GM21717 (cell line): ENCODE results near the gene IFT81.
"Not testable (repeated sequence)": the region's sequence is repeated elsewhere in the genome, so short reads cannot be mapped to it uniquely, and the experiment has no call there.

ENCODE experiments used
- ATAC-seq: cut with Tn5 transposase; IDR thresholded peaks from one replicate; pipeline ENCODE4 v1.9.1; 2021; ENCODE audit warnings: mild to moderate bottlenecking, moderate library complexity; ENCODE audit not compliant: unreplicated experiment

IFT81 gene

DNA sequence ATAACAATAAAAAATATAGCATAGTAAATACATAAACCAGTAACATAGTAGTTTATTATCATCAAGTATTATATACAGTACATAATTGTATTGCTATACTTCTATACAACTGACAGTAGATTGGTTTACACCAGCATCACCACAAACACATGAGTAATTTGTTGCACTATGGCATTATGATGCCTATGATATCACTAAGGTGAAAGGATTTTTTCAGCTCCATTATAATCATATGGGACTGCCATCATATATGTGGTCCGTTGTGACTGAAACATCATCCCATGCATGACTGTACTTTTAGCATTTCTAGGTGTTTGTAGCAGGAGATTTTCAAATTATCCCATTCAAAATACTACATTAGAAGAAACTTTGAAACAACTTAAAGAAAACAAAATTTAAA lies 77.8 kb downstream of the IFT81 start:
- no peak for ATAC-seq

GRCh38 chr12:110203546-110203945 lies 79.4 kb downstream of the IFT81 start:
- ATAC-seq, result no peak

DNA sequence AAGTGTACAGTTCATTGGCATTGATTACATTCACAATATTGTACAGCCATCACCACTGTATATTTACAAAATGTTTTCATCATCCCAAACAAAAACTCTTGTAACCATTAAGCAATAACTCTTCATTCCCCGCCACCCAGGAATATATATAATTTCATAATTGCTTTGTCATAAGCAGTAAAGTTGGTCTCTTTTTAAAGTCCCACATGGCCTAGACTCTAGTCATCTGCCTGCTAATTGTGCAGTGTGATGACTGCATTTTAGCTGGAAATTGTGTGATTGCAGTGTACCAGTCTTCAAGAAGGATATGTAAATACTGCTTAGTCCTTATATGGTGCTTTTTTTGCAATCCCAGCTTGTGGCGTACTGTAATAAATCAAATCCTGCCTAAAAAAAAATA lies 81.8 kb downstream of the IFT81 start:
- ATAC-seq, result no peak

GRCh38 chr12:110211639-110212536 lies 87.7 kb downstream of the IFT81 start:
- ATAC-seq, result not testable (repeated sequence)

DNA sequence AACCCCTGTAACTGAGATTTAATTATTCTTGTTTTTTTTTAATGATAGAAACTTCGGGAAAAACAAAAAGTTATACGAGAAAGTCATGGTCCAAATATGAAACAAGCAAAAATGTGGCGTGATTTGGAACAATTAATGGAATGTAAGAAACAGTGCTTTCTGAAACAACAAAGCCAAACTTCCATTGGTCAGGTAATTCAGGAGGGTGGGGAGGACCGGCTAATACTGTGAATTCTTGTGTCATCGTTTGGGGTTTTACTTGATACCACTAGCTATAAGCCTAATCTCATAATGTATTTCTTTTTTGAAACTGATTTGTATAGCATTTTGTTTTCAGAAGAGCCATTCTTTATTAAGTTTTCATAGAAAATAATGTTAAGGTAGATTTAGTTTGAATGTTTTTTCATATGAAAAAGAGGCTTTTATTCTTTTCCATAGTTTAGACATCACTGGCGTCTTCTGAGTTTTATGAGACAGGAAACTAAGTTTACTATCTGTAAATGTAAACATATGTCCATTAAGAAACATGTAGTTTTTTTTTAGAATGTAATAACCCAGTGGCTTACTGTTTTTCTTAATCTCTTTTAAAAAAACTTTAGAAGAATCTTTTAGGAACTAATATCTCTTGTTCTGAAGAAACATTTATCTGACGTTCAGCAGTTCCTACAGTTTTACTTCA lies 94.0 kb downstream of the IFT81 start:
- ATAC-seq, result no peak

- ATAC-seq, result no peak
Observed at GRCh38 chr12:110222027-110222426, 97.9 kb downstream of the IFT81 start.

- ATAC-seq, result no peak
Observed at GRCh38 chr12:110222433-110222832, 98.3 kb downstream of the IFT81 start.

GRCh38 chr12:110223777-110224378 lies 99.7 kb downstream of the IFT81 start:
- no peak for ATAC-seq

GRCh38 chr12:110224379-110225304 lies 100.5 kb downstream of the IFT81 start:
- no peak for ATAC-seq

DNA sequence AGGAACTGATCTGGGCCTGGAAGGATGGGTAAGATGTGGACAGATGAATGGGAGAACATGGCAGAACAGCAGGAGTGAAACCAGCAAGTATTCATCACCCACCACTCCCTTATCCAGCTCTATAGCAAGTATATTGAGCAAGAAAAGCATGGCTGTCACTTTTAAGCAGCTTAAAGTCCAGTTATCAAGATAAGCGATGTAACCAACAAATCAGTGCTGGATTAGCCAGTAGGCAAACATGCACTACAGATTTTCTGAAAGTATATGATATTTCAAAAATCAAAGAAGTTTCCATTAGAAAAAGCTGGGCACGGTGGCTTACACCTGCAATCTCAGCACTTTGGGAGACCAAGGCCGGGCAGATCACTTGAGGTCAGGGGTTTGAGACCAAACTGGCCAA lies 103.0 kb downstream of the IFT81 start:
- no peak for ATAC-seq

DNA sequence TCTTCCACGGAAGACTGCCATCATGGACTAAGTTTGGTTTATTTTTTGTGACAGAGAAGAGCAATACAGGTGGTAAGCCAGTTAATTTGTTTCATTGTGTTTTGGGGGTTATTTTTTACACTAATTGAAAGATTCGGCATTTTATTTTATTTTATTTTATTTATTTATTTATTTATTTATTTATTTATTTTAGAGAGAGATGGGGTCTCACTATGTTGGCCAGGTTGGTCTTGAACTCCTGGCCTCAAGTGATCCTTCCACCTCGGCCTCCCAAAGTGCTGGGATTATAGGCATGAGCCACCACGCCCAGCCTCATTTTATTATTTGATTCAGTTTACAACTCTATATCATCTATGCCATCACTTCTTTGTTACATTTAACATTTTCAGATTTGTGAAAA lies 104.2 kb downstream of the IFT81 start:
- ATAC-seq, result not testable (repeated sequence)

DNA sequence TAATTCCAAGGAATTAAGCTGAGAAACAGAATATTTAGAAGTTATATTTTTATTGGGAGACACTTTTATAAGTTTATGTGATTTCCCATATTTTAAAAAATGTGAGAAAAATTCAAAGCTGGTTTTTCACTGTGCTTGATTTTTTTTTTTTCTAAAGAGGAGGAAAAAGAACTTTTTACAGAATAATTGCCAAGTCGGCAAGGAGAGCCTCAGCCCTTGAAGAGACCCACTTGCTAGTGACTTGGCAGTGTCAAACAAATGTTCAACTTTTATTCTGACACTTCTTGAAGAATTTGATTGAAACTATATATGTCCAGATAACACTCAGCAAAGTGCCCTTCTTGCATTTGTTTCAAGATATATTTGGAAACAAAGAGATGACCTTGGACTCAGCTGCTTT lies 104.6 kb downstream of the IFT81 start:
- ATAC-seq, result no peak

DNA sequence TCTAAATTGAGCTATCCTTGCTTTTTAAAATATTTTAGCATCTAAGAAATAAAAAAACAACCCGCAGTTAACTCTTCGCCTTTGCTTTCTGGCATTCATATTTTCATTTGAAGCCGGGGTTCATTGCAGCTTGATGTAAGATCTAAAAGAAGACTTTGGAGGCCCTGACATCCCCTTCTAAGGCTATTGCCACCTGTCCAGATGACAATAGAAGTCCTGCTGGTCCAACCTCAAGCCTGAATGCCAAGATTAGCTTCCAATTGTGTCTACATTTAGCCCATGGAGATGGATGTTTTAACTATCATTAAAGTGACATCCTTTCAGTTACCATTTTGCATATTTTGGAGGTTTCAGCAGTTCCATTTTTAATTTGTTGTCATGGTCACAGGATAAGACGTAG lies 105.3 kb downstream of the IFT81 start:
- no peak for ATAC-seq

DNA sequence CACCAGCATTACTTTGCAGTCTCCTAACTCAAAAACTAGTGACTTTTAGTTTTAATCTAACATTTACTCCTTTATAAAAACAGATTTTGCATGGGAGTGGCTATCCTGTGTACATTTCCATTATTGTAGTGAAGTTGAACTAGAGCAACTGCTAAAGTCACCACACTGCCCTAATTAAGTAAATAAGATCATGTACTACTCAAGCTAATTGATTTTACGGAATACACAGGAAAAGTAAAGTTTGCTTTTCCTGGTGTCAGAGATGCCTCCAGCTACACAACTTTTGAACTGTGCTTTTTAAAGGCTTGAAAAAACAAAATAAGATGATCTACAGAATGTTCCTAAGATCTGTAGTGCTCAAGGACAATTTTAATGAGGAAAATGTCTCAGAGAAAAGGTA lies 106.5 kb downstream of the IFT81 start:
- no peak for ATAC-seq

DNA sequence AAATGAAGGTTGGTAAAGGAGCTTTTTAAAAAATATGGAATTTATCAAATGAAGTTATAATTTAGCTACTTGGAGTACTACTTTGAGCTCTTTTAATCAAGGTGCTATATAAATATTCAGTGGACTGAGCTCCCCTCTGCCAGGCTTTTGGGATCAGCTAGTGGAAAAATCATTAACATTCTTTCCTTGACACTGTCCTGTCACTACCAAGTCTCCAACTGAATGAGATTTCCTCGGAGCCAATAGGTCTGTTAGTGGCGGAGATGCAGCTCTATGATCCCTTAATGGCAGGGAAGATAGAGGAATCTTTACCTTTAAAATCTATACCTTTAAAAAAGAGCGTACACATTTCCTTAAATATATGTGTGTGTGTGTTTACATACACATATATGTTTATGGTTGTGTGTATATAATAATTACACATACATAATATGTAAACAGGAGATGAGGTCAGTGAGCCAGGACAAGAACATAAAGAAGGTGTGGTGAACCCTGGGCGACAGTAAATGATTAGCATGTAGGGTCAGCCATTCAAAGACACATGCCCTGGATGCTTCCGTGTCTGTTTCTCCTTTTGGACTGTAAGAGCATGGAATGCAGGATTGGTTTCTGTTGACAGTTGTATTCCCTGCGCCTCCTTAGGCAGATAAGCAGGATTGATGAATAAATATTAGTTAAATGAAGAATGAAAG lies 109.2 kb downstream of the IFT81 start:
- no peak for ATAC-seq

- no peak for ATAC-seq
Observed at GRCh38 chr12:110234331-110234751, 110.2 kb downstream of the IFT81 start.

- ATAC-seq, result no peak
Observed at GRCh38 chr12:110234755-110235154, 110.6 kb downstream of the IFT81 start.

DNA sequence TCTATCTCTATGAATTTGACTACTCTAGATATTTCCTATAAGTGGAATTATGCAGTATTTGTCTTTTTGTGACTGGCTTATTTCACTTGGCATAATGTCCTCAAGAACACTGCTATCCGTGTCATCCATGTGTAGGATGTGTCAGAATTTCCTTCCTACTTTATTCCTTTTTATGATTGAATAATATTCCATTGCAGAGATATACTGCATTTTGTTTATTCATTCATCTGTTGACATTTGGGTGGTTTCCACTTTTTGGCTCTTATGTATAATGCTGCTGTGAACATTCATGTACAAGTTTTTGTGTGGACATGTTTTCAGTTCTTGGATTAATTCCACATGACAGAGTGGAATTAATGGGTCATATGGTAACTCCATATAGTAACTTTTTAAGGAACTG lies 111.2 kb downstream of the IFT81 start:
- no peak for ATAC-seq

DNA sequence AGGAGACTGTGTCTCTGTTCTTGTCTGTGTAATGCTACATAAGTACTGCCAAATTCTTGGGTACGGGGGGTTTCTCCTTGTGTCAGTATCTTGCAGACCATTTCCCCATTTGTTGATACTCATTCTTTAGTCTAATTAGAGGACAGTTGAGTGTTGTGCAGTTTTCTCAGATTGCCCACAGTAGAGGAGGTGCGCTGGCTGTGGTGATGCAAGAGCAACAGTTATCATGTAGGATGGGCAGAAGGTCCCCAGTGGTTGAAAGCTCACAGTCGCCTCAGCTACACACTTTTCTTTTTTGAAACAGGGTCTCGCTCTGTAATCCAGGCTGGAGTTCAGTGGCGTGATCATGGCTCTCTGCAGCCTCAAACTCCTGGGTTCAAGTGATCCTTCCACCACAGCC lies 119.1 kb downstream of the IFT81 start:
- ATAC-seq, result no peak

DNA sequence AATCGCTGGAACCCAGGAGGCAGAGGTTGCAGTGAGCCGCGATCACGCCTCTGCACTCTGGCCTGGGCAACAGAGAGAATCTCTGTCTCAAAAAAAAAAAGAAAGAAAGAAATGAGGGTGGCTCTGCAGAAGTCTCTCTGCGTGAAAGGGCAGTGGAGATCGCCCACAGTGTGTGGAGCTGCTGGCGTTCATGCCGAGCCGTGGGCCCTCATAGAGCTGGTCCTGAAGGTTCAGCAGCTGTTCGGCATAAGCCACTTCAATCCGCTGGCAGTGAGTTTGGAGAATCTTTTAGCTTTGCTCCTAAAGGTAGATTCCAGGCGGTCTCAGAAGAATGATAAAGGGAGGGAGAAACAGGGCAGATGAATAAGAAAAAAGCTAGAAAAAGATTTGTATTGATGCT lies 120.2 kb downstream of the IFT81 start:
- ATAC-seq, result no peak
